ENCODE data around the gene TAC1.
"Not testable (repeated sequence)": the region's sequence is repeated elsewhere in the genome, so short reads cannot be mapped to it uniquely, and the experiment has no call there.

Gene TAC1

GRCh38 chr7:97731736-97732564 is at the start of gene TAC1:
Gene TAC1, plus strand, starts transcription at chr7:97732086. Its CDS starts 527 bp downstream, at chr7:97732613.
- DNase-seq (ENCODE audit: low read depth): no peak

GRCh38 chr7:97685952-97686351 is 45.9 kb upstream of the TAC1 start:
- DNase-seq (ENCODE audit: low read depth): no peak

- no peak for DNase-seq (ENCODE audit: low read depth)
Observed at GRCh38 chr7:97693586-97693985, 38.3 kb upstream of the TAC1 start.

GRCh38 chr7:97694355-97694754 is 37.5 kb upstream of the TAC1 start:
- DNase-seq (ENCODE audit: low read depth): no peak

GRCh38 chr7:97697396-97697795 is 34.5 kb upstream of the TAC1 start:
- DNase-seq (ENCODE audit: low read depth): no peak

- DNase-seq (ENCODE audit: low read depth): no peak
Observed at GRCh38 chr7:97722386-97722785, 9.5 kb upstream of the TAC1 start.

GRCh38 chr7:97732565-97733275 is 834 bp downstream of the TAC1 start:
- no peak for DNase-seq (ENCODE audit: low read depth)

GRCh38 chr7:97733276-97734161 is 1.6 kb downstream of the TAC1 start:
- DNase-seq (ENCODE audit: low read depth): no peak

- no peak for DNase-seq (ENCODE audit: low read depth)
Observed at GRCh38 chr7:97734255-97734654, 2.4 kb downstream of the TAC1 start.

GRCh38 chr7:97735075-97735474 is 3.2 kb downstream of the TAC1 start:
- no peak for DNase-seq (ENCODE audit: low read depth)

- no peak for DNase-seq (ENCODE audit: low read depth)
Observed at GRCh38 chr7:97748482-97748881, 16.6 kb downstream of the TAC1 start.

- no peak for DNase-seq (ENCODE audit: low read depth)
Observed at GRCh38 chr7:97751566-97751965, 19.7 kb downstream of the TAC1 start.

GRCh38 chr7:97752215-97752614 is 20.3 kb downstream of the TAC1 start:
- DNase-seq (ENCODE audit: low read depth): no peak

- no peak for DNase-seq (ENCODE audit: low read depth)
Observed at GRCh38 chr7:97757824-97758223, 25.9 kb downstream of the TAC1 start.

GRCh38 chr7:97770850-97771249 is 39.0 kb downstream of the TAC1 start:
- DNase-seq (ENCODE audit: low read depth): no peak

GRCh38 chr7:97771576-97771975 is 39.7 kb downstream of the TAC1 start:
- DNase-seq (ENCODE audit: low read depth): no peak

- DNase-seq (ENCODE audit: low read depth): no peak
Observed at GRCh38 chr7:97772045-97772901, 40.4 kb downstream of the TAC1 start.

GRCh38 chr7:97786398-97786797 is 54.5 kb downstream of the TAC1 start:
- DNase-seq (ENCODE audit: low read depth): not testable (repeated sequence)

Data from GM04503 (cell line).